ENCODE data around the gene FAM186B. TPM values are rescaled to one million over a fixed set of nuclear protein-coding genes. Genes with fewer than 3 reads are reported as not detected.
A peak's percentile ranks its signal among the peaks of the same experiment; 100 is the strongest.

The FAM186B gene
- total and polyA plus RNA-seq, 2 of the 13 experiments (the other 11 are each of a cell fraction or from before 2014, with no cell fraction given): 0.07 to 0.20 TPM

- TF ChIP-seq, protein P1, sequence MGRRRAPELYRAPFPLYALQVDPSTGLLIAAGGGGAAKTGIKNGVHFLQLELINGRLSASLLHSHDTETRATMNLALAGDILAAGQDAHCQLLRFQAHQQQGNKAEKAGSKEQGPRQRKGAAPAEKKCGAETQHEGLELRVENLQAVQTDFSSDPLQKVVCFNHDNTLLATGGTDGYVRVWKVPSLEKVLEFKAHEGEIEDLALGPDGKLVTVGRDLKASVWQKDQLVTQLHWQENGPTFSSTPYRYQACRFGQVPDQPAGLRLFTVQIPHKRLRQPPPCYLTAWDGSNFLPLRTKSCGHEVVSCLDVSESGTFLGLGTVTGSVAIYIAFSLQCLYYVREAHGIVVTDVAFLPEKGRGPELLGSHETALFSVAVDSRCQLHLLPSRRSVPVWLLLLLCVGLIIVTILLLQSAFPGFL (CRISPR knock-in tag; IDR thresholded peaks at IDR 0.05): no peak
- TF ChIP-seq NFKB2 (CRISPR knock-in tag; IDR thresholded peaks at IDR 0.05; ENCODE audit: borderline replicate concordance) (peak; percentile 11; the same call in 1 of the 2 replicates), ZNF44 (CRISPR knock-in tag; IDR thresholded peaks at IDR 0.05) (0 out of 2 replicates have a peak, but pooled peaks have one; percentile 59), NR2C2 (CRISPR knock-in tag; IDR thresholded peaks at IDR 0.05; ENCODE audit: borderline replicate concordance) (no peak), ZNF83 (CRISPR knock-in tag; IDR thresholded peaks at IDR 0.05; ENCODE audit: borderline replicate concordance) (no peak), UBTF (CRISPR knock-in tag; IDR thresholded peaks at IDR 0.05) (peak; percentile 47; the same call in 1 of the 2 replicates), ZFP36L1 (CRISPR knock-in tag; IDR thresholded peaks at IDR 0.05) (peak; percentile 52; the same call in 1 of the 2 replicates), FLYWCH1 (CRISPR knock-in tag; IDR thresholded peaks at IDR 0.05) (no peak), ZNF512 (CRISPR knock-in tag; IDR thresholded peaks at IDR 0.05) (no peak), JUNB (CRISPR knock-in tag; IDR thresholded peaks at IDR 0.05; ENCODE audit: borderline replicate concordance) (0 out of 2 replicates have a peak, but pooled peaks have one; percentile 28), ZUFSP (CRISPR knock-in tag; IDR thresholded peaks at IDR 0.05; ENCODE audit: borderline replicate concordance) (no peak), MEIS2 (CRISPR knock-in tag; IDR thresholded peaks at IDR 0.05) (no peak), ZFP36L2 (CRISPR knock-in tag; IDR thresholded peaks at IDR 0.05) (no peak), ZNF772 (CRISPR knock-in tag; IDR thresholded peaks at IDR 0.05) (no peak), REPIN1 (CRISPR knock-in tag; IDR thresholded peaks at IDR 0.05; ENCODE audit: borderline replicate concordance, low read depth) (no peak)
- TF ChIP-seq, protein P2, sequence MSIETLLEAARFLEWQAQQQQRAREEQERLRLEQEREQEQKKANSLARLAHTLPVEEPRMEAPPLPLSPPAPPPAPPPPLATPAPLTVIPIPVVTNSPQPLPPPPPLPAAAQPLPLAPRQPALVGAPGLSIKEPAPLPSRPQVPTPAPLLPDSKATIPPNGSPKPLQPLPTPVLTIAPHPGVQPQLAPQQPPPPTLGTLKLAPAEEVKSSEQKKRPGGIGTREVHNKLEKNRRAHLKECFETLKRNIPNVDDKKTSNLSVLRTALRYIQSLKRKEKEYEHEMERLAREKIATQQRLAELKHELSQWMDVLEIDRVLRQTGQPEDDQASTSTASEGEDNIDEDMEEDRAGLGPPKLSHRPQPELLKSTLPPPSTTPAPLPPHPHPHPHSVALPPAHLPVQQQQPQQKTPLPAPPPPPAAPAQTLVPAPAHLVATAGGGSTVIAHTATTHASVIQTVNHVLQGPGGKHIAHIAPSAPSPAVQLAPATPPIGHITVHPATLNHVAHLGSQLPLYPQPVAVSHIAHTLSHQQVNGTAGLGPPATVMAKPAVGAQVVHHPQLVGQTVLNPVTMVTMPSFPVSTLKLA (IDR thresholded peaks at IDR 0.05): no peak
- TF ChIP-seq, protein P3, sequence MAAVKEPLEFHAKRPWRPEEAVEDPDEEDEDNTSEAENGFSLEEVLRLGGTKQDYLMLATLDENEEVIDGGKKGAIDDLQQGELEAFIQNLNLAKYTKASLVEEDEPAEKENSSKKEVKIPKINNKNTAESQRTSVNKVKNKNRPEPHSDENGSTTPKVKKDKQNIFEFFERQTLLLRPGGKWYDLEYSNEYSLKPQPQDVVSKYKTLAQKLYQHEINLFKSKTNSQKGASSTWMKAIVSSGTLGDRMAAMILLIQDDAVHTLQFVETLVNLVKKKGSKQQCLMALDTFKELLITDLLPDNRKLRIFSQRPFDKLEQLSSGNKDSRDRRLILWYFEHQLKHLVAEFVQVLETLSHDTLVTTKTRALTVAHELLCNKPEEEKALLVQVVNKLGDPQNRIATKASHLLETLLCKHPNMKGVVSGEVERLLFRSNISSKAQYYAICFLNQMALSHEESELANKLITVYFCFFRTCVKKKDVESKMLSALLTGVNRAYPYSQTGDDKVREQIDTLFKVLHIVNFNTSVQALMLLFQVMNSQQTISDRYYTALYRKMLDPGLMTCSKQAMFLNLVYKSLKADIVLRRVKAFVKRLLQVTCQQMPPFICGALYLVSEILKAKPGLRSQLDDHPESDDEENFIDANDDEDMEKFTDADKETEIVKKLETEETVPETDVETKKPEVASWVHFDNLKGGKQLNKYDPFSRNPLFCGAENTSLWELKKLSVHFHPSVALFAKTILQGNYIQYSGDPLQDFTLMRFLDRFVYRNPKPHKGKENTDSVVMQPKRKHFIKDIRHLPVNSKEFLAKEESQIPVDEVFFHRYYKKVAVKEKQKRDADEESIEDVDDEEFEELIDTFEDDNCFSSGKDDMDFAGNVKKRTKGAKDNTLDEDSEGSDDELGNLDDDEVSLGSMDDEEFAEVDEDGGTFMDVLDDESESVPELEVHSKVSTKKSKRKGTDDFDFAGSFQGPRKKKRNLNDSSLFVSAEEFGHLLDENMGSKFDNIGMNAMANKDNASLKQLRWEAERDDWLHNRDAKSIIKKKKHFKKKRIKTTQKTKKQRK (IDR thresholded peaks at IDR 0.05; ENCODE audit: low read length): no peak
Observed at GRCh38 chr12:49622501-49623141, 17.2 kb upstream of the FAM186B start (continued).
